Activated T-cell treated with anti-CD3 and anti-CD28 coated beads for 24 hours (primary cell): ENCODE data around the gene ROBO1.
"Not testable (repeated sequence)": the region's sequence is repeated elsewhere in the genome, so short reads cannot be mapped to it uniquely, and the experiment has no call there.

Source experiments
- DNase-seq: peaks from one replicate; pipeline ENCODE4 v3.0.0-alpha.2; 2020; ENCODE audit warnings: low read depth

The ROBO1 gene

DNA sequence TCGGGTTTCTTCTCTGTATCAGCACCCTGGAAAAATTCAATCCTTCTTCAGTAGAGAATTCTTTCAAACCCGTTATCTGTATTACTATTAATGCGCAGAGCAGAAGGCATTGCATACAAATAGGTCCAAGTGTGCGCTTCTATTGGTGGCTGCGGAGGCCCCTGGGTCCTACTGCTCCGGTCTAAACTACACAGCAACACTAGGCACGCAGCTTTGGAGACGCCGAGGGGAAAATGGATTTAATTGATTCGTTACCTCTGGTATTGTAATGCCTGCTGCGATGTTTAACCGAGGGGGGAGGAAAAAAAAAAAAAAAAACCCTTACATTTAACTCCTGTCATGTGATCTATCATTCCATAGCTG is at the start of gene ROBO1:
ROBO1 (minus strand) TSS at position 94 of the 363 bp plus-strand sequence.
- DNase-seq = no peak

DNA sequence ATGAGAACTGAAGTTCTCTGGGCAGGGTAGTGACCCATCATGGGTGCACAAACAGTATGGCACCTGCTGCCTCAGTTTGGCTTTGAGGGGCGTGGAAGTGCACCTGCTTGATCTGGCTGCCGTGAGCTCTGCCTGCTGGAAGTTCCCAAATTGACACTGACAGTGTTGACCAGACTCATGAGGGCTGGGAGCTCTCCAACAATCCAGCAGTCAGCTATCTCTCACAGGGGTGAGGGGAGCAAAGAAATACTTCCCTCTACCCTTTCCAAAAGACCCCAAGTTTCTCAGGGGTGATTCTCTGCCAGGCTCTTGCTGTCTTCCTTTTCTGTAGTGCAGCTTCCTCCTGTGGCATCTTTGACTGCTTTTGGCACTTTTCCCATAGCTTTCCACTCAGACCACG is 49.4 kb upstream of the ROBO1 start:
- no peak for DNase-seq

DNA sequence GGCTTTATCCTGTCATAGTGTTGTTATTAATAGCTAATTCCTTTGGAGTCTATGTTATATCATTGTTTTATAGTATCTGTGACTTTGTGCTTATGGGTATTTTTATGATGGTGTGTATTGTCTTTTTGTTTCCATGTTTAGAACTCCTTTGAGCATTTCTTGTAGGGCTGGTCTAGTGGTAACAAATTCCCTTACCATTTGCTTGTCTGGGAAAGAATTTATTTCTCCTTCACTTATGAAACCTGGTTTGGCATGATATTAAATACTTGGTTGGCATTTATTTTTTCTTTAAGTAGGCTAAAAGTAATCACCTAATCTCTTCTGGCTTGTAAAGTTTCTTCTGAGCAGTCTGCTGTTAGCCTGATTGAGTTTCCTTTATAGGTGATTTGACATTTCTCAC is 47.7 kb upstream of the ROBO1 start:
- DNase-seq = no peak

DNA sequence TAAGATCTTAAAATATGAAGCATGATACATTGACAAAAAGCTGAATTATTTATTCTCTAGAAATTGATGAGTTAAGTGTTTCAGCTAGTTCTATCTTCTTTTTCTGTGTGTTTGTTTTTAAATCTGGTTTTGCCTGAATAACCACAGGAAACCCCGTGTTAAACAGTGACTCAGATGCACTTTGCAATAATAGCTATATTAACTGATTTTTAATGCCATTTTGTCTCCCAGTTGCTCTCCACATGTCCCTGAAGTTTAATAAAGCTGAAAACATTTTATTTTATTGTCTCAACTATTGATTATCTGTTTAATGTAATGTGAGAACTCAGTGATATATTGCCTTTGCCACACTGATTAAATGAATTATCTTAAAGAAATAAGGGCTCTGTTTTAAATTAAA is 42.8 kb upstream of the ROBO1 start:
- no peak for DNase-seq

DNA sequence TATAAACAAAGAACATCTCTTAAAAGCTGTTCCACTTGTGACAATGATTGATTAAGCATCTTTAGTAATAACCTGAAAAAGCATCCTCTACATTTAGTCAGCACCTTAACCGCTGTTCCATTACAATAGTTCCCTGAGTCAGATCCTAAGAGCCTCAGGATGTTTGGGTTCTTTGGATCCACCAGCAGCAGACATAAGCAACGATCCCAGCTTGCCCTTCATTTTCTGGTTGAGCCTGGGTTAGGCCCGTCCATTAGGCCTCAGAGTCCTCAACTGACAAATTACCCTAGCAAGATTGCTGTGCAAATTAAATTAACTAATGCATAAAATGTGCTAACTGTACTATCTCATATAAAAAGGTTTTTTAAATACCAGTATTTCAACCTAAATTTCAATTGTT is 42.3 kb upstream of the ROBO1 start:
- no peak for DNase-seq

DNA sequence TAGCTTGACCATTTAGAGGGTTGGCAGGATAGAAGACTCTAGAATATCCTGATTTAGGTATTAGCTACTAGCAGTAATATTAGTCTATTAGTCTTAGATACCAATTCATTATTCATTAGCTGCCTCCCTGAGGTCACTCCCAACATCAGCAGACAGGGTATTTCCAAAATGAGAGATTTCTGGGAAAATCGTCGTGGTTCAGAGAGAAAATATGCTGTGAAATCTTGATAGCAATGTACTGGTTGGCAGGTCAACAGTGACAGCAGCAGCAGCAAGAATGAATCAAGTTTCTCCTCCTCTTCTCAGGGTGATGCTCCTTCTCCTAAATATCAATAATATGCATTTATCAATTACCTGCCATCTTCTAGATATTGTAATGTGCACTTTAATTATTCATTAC is 41.3 kb upstream of the ROBO1 start:
- no peak for DNase-seq

DNA sequence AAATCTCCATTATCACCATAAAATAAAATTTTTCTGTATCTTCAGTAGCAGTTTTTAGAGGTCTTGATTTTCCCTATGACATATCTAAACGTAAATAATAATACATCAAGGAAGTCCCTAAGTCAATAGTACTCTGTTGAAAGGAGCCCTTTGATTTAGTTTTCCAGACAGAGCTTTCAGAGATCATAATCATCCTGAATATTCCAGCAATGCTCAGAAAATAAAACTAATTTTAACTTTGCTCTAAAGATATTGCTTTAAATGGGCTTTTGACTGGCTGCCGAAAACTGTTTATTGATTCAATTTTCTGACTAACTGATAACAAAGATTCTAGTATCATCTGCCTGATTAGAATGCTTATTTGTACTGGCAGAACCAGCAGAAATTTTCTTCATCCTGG is 40.7 kb upstream of the ROBO1 start:
- DNase-seq = no peak

DNA sequence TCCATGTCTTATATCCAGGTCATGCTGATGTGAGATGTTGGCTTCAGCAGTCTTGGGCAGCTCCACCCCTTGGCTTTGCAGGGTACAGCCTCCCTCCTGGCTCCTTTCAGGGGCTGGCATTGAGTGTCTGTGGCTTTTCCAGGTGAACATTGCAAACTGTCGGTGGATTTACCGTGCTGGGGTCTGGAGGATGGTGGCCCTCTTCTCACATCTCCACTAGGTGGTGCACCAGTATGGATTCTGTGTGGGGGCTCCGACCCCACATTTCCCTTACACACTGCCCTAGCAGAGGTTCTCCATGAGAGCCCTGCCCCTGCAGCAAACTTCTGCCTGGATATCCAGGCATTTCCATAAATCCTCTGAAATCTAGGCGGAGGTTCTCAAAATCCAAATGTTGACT is 22.4 kb upstream of the ROBO1 start:
- not testable (repeated sequence) for DNase-seq

DNA sequence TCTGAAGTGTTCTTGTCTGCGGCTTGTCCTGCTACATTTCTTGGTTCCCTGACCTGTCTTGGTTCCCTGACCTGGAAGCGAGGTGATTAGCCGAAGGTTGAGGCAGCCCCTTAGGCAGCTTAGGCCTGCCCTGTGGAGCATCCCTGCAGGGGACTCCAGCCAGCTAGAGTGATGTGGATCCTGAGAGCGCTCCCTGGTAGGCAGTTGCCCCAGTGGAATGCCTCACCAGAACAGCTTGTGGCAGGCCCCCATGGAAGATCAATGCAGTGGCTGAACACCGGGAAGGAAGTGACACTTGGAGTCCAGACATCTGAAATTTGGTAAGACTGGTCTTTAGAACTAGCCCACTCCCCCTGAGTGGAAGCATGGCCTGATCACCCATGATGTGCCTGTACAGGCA is 5.5 kb upstream of the ROBO1 start:
- no peak for DNase-seq

DNA sequence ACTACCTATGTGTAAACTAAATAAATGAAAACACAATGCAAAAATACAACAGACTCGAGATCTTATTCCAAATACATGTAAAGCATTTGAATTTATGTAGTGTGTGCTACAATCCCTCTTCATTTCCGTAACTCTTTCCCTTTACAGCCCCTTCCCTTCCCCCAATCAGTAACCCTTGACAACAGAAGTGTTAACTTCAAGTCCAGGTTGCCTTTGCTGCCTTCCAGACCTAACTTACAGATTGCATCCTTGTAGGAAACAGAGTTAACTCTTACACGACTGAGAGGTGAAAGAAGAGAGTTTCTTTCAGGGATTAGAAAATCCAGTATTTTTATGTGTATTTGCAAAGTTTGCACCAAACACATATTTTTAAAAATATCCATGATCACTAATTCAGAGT is 1.4 kb upstream of the ROBO1 start:
- DNase-seq = no peak

DNA sequence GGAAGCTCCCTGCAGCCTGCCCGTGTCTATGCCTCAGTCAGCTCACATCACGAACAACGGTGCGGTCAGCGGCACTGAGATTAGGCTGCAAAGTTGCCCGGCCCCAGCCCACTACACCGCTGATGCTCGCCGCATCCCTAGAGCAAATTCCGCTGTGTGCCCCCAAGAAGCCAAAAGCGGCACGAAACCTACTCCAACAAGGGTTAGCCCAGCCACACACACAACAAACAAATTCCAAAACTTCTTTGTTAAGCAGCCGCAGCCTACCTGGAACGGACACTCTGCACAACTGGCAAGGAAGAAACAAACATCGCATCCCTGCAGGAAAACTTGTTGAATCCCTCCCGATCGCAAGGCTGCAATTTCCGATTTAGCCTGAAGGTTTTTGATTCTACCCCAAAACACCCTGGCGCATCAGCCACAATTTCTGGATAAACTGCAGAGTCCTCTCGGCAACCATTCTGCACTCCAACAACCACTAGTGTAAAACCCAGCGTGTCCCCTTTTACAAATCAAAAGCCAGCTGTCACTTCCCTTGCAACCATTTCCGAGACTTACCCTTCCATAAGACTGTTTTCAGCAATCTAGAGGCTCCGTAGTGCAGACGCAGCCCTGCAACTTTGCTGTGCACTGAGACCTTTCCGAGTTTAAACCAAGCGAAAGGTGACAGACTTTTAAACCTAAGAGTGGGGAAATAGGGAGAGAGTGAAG is 449 bp downstream of the ROBO1 start:
- DNase-seq = no peak

DNA sequence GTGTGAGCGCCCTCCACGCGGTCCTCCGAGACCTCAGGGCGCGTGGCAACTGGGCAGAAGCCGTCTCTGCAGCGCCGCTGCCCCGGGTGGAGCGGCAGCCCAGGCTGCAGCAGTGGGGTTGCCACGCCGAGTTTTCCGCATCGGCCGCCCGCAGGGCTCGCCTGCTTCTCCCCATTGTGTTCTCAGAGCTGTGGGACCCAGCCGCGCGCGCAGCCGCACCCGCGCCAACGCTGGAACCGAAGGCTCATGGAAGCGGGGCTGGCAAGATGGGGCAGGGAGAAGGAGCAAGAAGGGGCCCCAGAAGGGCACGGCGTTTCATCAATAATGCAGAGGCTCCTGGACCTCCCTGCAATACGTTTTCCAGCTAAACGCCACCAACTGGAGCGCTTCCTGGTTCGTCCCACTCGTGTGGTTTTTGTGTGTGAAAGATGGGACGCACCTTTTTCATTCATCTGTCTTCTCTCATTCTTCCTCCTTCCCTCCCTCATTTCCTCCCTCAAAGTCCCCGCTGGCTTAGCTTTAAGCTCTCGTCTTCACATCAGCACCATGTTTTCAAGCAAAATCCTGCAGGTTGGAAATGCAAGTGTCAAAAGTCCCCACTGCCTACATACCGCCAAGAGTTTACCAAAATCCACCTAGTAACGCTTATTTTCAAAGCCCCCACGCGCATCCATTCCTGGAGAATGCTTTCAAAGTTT is 1.2 kb downstream of the ROBO1 start:
- no peak for DNase-seq

DNA sequence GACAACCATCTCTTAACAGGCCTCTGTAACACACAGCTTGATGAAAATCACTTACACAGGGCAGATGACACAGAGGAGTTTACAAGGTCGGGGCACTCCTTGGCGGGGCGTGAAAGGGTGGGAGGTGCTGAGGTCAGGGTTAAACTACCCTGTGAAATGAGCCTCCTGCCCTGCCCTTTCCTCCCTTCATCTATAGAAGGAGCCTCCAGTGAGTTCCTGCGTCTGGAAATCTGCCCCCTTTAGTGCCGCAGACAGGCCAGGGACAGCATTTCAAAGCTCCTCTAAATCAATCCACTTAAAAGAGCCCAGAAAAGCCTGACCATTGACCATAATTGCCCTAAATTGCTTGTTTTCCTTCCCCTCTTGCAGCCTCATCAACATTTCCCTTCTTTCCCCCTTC is 1.9 kb downstream of the ROBO1 start:
- no peak for DNase-seq

DNA sequence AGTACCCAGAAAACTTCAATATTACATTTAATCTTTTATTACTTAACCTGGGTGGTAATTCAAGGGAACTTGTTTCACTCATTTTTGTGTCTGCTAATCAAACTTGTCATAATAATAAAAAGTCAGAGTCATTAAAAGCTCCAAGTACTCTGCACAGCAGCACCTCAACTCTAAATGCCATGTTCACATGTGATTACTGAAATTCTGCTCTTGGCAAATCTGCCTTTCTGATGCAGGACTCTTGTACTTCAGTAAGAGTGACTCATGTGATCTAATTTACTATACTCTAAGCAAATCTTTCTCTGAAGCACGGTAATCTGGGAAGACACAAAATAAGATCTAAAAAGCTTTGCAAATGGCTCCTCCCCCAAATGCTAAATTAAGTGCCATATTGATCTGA is 6.4 kb downstream of the ROBO1 start:
- no peak for DNase-seq

DNA sequence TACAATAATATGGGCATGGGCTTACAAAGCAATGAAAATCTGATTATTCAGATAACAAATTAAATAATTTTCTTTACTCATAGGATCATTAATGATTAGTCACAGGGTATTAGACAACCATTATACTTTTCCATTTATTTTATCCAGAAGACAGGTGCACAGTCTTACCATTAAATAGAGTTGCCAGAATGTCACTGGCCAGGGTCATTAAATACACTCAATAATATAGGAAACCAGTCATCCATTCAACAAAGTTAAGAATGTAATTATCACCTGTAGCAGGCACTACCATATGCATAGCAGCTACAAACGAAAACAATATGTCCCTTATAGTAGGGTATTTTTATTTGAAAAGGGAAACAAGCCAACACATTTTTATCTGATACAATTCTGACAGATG is 16.1 kb downstream of the ROBO1 start:
- DNase-seq = no peak

DNA sequence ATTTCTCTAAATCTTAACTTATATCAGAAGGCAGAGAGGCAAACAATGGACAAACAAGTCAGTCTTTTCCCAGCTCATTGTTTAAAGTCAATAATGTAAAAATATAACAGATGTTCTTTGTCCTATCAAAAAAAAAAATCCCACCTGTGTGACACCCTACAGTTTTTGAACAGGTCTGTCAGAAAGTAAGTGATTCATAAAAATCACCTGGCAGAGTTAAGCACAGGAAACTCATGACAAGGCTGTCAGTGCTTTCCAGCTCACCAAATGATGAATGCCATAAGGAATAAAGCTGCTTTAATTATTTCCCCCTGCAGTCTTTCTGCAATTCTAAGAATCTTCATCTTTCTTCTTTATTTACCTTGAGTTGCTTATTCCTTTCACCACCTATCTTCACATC is 30.3 kb downstream of the ROBO1 start:
- no peak for DNase-seq

DNA sequence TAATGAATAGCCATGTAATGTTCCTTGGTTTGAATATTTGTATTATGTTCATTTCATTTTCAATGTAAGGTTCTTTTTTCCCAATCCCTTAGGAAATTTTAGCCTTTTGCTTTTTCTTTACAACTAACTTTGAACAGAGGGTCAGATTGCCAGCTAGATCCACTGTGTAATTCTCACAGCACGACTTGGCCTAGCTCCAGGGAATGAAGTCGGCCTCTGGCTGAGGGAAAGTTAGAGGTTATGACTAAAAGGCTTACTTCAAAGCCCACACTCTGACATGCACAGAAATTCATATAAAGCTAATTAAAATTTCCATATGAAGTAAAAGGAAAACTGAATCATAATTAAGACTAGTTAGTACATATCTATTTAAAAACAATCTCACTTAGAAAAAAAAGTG is 38.7 kb downstream of the ROBO1 start:
- DNase-seq = no peak

DNA sequence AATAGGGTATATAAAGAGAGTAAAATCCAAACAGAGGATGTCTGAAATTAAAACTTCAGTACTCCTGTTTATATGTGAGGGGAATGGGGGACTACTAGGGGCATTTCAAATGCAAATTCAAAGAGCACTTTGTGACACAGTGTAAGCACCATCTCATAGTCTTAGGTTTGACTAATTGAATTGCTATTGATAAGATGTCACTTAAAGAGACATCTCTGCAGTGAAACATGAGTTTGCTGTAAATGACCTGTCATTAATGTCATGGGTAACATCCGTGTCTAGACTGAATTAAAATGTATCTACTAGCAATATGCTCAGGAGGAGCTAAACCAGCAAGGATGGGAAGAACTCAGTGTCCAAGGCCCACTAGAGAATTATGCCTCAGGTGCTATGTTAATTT is 41.0 kb downstream of the ROBO1 start:
- DNase-seq = no peak

DNA sequence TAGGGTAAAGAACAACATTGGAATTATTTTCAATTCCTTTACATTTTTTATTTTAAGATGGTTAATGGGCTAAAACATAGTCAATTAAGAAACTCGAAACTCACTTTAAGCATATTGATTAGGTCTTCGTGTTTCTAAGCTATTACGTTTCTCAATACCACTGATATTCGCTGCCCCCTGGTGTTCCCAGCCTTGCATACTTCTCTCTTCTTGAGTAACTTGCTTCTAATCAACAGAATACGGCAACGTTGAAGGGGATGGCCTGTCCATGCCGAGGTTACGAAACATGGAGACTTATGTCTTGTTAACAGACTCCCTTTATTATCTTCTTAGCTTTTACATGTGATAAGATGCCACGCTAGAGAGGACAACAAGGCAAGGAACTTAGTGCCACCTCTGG is 43.6 kb downstream of the ROBO1 start:
- DNase-seq = no peak

DNA sequence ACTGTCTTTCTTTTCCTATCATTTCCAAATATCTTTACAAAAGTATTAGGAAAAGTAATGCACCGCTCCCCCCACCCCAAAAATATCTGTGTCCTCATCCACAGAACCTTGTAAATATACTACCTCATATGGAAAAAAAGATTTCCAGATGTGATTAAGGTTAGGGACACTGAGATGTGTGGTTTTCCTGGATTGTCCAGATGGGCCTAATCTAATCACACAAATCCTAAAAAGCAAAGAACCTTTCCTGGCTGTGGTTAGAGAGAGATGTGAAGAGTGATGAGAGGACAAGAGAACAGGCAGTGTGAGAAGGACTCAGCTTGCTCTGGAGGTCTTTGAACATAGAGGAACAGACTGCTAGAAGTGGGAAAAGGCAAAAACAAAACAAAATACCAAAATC is 77.7 kb downstream of the ROBO1 start:
- DNase-seq = no peak

DNA sequence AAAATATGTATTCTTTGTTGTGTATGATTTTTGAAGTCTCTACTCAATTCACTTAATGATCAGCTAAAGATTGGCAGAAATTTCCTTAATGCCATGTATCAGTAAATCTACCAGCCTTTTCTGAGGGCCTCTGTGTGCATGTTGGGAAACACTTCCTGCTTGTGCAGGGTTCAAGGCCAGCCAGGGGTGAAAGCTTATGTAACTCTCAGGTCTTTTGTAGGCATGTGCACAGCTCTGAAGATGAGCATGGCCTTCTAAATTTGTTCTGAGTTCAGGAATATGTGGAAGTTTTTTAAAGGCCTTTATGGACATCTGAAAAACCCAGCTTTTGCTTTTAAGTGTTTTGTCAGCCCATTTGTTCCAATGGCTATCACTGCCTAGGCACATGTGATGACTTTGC is 82.7 kb downstream of the ROBO1 start:
- DNase-seq = no peak

DNA sequence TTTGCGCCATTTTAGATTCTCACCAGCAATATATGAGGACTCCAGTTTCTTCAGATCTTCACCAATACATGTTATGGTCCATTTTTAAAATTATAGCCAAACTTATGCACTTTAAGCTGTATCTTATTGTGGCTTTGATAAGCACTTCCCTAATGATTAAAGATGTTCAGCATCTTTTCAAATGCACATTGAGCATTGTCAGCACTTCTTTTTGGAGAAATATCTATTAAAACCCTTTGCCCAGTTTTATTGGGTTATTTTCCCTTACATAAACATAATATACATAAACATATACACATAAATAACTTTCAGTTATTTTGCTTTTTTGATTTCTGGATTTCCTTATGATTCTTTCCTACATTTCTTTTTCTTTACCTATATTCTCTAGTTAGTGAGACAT is 83.8 kb downstream of the ROBO1 start:
- no peak for DNase-seq

DNA sequence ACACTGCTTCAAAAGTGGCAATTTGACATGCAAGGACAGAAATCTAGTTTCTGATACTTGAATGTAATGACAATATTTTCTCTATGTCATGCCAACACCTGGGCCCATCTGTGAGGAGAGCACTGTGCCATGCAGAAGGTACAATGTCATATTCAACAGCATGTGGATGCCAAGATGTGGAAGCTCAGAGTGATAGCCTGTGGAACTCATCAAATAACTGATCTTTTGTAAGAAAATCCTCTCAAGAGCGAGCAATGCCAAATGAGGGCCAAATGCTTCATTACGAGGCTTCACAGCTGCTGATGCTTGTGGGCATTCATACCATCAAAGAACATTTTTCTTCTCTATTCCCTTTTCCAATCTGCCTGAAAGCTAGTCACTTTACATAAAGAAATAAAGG is 95.1 kb downstream of the ROBO1 start:
- no peak for DNase-seq

DNA sequence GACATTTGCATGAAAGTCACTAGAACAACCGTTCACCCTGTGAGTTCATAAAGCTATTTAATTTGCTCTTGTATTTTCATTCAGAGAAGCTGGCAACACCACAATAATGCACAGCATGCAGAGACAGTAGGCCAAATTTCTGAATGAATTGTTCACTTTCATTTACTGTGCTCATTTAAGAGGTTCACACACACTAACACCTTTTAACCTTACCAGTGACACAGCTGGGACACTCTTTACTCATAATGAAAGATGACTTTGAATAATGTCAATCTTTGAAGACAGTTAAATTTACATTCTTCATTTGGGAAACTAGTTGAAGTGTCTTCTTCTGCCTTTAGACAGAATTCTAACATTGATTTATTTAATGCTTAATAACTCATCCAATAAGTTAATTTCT is 95.7 kb downstream of the ROBO1 start:
- no peak for DNase-seq
